ENCODE results near the gene SNTB2.

GRCh38 chr16:69306031-69306430, 119.1 kb downstream of the SNTB2 start:
- no peak for TF ChIP-seq HDAC2 (IDR thresholded peaks at IDR 0.05)
- no peak for TF ChIP-seq CTCF (IDR thresholded peaks at IDR 0.05 in 2 of 3, conservative IDR thresholded peaks at IDR 0.05 in 1 of 3; ENCODE audit: insufficient read depth in 2 of 3, low read depth in 1 of 3, low read length in 3 of 3)
- no peak for TF ChIP-seq ZHX1 (conservative IDR thresholded peaks at IDR 0.05; ENCODE audit: low read length)
- no peak for TF ChIP-seq FOSL1 (tag; conservative IDR thresholded peaks at IDR 0.05)

Measured in K562 (cell line).